Measurements from ENCODE around the gene MPZ.
"Not testable (repeated sequence)": the region's sequence is repeated elsewhere in the genome, so short reads cannot be mapped to it uniquely, and the experiment has no call there.

Gene MPZ

GRCh38 chr1:161299347-161299746 lies 10.4 kb downstream of the MPZ start:
- DNase-seq (ENCODE audit: low read depth in 2 of 2), result no peak

GRCh38 chr1:161298116-161298515 lies 11.7 kb downstream of the MPZ start:
- no peak for DNase-seq (ENCODE audit: low read depth in 2 of 2)

GRCh38 chr1:161297415-161297814 lies 12.4 kb downstream of the MPZ start:
- no peak for DNase-seq (ENCODE audit: low read depth in 2 of 2)

DNA sequence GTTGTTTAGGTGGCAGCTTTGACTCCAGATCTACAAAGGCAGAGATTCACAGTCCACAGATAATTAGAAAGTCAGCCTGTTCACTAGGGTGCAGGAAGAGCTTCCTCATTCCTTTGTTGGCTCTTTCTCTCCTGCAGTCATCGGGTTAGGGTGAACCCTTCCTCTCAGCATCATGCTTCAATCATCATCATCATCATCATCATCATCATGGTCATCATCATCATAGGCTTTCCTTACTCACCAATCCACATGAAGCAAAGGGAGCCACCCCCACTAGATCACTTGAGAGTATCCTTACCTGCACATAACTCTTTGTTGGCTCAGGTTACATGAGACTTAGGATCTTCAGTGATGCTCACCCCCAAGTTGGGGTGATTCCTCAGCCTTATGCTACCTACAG lies 19.0 kb downstream of the MPZ start:
- DNase-seq (ENCODE audit: low read depth in 2 of 2), result no peak

- DNase-seq (ENCODE audit: low read depth in 2 of 2), result no peak
These were observed 22.2 kb downstream of the MPZ start for GRCh38 chr1:161287482-161288054.

DNA sequence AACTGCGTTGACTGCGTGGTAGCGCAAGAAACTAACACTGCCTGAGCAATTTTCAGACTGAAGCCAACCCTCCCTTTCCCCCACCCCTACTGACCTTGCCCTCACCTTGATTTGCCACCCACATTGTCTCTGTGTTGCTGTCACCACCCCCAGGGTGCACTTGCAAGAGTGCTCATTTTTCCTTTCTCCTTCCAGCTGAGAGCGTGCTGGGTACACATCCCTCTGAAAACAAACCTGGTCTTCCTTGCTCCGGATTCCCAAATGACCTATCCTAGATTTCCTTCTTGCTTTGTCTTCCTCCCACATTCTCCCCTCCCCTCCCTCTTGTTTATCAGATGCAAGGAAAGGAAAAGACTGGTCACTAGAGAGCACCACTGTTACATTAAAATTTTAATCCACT lies 24.2 kb downstream of the MPZ start:
- no peak for DNase-seq (ENCODE audit: low read depth in 2 of 2)

DNA sequence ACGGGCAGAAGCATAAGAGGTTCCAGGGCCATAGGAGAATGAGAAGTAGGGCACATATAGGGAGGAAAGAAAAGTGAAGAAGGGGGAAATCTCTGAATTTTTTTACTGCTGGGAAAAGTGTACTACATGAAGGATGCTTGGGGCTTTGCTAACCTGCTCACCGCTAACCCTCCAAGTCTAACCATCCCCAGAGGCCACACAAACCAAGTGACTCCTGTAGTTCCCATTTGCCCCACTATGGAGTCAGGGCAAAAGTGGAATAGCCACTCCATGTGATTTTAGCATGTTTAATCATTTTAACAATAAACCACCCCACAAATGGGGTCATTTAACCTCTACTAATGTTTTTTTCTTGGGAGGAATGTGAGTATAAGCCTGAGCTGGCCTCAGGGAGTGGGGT lies 24.7 kb downstream of the MPZ start:
- no peak for DNase-seq (ENCODE audit: low read depth in 2 of 2)

DNA sequence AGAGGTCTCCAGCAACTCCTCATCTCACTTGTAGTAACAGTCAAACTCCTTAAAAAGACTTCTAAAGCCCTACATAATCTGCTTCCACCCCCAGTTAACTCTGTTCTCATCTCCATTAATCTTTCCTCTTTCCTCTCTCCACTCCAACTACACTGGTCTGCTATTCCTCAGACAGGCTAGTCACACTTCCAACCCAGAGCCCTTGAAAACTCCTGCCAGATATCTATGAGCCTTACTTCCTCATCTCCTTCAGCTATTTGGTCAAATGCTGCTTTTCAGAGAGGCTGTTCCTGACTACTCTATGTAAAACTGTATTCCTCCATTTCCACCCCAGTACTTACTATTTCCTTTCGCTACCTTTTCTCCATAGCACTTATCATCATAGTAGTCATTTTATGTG lies 26.8 kb downstream of the MPZ start:
- no peak for DNase-seq (ENCODE audit: low read depth in 2 of 2)

DNA sequence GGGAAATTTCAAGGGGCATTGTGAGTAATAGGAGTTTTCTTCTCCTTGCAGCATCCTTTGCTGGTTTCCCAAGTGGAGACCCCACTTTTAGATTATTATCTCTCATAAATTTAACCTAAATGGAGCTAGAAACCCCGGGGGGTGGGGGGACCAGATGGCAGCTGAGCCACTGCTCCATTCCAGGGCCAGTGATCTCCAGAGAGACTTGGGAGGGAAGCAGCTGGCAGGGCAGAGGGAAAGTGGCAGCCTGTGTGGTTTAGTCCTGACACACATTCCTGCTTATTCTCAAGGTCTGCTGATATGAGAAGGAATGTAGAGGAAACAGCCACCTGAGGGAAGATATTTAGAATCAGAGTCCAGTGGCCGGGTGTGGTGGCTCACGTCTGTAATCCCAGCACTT lies 34.9 kb downstream of the MPZ start:
- DNase-seq (ENCODE audit: low read depth in 2 of 2), result no peak

- no peak for DNase-seq (ENCODE audit: low read depth in 2 of 2)
These were observed 36.4 kb downstream of the MPZ start for GRCh38 chr1:161273402-161273801.

DNA sequence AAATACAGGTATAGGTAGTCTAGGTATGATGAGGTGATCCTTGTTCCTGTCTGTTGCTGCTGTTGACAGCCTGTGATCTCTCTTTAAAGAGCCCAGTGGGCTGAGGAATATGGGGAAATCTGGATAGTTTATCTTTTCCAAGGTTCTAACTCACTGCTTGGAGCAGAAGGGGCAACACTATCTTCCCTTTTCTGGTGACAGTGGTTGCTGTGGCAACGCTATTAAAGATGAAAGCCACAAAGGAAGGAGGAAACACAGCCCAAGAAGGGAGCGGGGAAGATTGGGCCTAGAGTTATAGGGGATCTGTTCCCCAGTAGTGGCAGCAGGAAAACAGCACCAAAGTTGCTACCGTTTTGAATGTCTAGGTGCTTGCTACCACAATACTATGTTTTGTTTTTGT lies 42.4 kb downstream of the MPZ start:
- no peak for DNase-seq (ENCODE audit: low read depth in 2 of 2)

- no peak for DNase-seq (ENCODE audit: low read depth in 2 of 2)
These were observed 42.9 kb downstream of the MPZ start for GRCh38 chr1:161266836-161267235.

- no peak for DNase-seq (ENCODE audit: low read depth in 2 of 2)
These were observed 43.6 kb downstream of the MPZ start for GRCh38 chr1:161266202-161266601.

DNA sequence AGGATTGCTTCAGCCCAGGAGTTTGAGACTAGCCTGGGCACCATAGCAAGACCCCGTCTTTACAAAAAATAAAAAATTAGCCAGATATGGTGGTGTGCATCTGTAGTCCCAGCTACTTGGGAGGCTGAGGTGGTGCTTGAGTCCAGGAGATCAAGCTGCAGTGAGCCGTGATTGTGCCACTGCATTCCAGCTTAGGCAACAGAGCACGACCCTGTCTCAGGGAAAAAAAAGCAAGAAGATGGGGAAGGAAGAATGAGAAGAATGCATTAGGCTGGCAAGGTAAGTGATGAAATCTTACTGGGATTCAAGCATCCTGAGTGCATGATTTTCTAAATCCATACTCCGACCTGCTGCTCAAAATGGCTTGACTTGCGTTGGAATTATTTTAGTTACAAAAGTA lies 44.5 kb downstream of the MPZ start:
- no peak for DNase-seq (ENCODE audit: low read depth in 2 of 2)

DNA sequence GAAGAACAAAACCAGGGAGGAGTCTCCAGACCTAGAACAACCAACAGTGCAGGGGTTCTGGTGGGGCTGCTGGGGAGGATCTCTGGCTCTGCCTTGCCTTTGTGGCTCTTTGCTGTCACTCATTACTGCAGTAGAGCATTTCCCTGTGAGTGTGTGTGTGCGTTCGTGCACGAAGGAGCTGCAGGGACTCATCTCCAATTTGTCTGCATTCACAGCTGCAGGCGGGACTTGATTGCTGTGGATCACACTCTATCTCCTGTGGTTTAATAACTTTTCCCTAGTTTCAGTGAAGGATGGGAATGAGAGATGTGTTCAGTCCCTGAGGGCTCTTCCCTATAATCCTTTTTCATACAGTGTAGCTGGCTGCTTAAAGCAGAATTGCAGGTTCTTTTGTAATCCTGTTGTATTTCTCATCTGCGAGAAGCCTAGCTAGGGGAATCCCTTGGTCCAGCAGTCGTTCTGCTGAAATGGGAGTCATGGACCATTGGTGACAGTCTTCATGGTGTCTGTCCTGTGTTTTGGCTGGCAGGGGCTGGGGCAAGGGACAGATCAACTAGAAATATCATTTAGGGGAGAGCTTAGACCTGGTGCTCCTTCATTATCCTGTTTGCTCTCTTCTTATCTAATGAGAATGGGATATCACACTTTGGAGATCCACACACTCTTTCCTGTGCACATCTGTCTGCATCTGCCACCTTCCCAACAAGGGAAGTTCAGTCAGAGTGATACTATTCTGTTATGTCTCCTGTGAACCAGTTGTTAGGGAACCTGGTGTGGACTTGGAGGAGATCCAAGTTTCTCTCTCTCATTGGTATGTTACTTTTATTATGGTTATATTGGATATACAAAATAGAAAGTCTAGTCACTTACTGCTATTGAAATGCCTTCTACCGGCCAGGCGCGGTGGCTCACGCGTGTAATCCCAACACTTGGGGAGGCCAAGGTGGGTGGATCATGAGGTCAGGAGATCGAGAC lies 48.2 kb downstream of the MPZ start:
- no peak for DNase-seq (ENCODE audit: low read depth in 2 of 2)

DNA sequence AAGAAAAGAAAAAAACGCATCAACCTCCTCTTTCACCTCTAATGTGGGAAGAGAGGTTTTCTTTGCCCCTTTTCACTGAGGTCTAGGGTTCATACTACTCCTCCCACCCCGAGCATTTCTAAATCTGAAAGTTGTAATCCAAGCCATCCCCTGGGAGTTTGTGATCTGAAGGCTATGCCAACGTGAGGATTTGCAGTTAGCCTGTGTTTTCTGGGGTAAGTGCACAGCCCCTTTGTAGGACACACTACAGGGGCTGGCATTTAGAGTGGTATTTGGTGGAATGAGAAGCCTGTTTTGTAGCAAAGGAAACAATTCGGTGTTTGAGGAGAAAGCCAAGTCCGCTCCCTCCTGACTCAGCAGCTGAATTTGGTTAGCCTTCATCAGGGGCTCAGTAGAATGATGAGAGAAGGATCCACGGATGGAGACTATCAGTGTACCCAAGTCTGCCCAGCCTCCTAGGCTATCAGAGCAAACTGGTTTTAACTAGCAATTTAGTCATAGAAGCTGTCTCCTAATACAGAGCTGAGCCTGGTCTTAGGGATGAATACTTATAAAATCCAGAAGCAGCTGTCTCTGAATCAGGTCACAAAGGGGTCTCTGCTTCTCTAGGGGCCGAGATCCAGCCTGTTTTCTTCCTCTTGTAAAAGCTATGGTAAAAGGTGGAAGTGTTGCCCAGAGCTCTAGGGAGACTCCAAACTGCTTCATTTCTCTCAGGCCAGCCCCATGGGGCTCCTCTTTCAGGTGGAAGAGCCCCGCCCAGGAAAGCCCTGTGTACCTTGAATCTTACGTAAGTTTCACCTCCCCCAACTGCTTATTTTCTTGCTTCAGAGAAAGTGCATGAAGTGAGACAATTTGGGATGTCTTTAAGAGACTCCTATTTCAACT lies 49.1 kb downstream of the MPZ start:
- no peak for DNase-seq (ENCODE audit: low read depth in 2 of 2)

DNA sequence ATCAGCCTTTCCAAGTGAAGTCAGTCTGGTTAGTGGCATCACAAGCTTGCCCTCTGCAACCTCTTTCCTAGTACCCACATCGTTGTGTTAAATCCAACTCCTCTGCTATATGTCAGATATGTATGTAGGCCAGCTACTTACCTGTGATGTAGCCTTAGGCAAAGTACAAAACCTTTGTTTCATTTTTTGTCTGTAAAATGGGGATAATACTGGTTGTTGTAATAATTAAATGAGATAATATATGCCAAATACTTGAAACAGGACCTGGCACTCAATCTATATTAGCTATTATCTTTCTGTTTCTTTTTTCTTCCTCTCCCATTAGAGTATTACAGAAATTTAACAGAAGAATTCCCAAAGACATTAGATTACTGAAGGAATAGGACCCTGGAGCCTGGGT lies 50.0 kb downstream of the MPZ start:
- no peak for DNase-seq (ENCODE audit: low read depth in 2 of 2)

DNA sequence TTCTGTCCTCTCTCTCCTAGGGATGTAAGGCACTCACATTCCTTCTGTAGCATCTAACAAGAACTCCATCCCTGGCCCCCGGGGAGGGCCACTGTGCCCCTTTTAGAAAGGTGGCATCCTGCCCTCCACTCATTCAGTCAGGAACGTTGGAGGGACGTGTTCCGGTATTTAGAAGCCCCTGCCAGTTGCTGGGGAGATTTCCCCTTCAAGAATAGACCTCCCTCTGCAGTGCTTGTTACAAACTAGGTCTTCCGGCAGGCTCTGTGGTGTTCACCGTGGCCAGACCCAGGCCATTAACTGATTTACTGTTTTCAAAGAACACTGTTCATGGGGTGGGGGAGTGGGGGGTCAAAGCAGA lies 50.4 kb downstream of the MPZ start:
- no peak for DNase-seq (ENCODE audit: low read depth in 2 of 2)

GRCh38 chr1:161258439-161259344 lies 51.1 kb downstream of the MPZ start, which contains the start of gene PCP4L1:
TSS of gene PCP4L1 (plus strand) at chr1:161258745. CDS start at chr1:161258975, 230 bp downstream.
- peak in 1 of 2 donors; percentile 4 for DNase-seq (ENCODE audit: low read depth in 2 of 2)

DNA sequence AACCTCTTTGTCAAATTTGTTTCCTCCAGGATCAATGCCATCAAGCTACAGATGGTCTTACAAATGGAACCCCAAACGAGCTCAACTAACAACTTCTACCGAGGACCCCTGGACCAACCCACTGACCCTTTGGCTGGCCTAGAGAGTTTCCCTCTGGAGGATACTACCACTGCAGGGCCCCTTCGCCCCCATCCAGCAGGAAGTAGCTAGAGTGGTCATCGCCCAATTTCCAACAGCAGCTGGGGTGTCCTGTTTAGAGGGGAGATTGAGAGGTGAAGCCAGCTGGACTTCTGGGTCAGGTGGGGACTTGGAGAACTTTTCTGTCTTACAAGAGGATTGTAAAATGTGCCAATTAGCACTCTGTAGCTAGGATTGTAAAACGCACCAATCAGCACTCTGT lies 52.7 kb downstream of the MPZ start:
- DNase-seq (ENCODE audit: low read depth in 2 of 2), result not testable (repeated sequence)

DNA sequence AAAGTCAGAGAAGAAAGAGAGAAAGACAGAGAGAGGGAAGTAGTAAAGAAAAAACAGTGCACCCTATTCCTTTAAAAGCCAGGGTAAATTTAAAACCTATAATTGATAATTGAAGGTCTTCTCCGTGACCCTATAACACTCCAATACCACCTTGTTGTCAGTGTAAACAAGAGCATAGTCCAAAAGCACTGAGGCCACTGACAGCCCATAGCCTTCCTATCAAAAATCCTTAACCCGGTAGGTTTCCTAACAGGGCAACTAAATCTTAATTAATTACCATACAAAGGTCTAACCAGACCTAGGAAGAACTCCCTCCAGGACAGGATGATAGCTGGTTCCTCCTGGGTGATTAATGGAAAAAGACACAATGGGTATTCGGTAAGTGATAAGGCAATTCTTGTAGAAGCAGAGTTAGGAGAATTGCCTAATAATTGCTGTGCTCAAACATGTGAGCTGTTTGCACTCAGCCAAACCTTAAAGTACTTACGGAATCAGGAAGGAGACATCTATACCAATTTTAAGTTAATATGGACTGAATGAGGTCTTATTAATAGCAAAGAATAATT lies 53.7 kb downstream of the MPZ start:
- DNase-seq (ENCODE audit: low read depth in 2 of 2), result not testable (repeated sequence)
